ENCODE measurements around the gene PLEKHN1. TPM values are rescaled to one million over a fixed set of nuclear protein-coding genes. Genes with fewer than 3 reads are reported as not detected.

The PLEKHN1 gene
- polyA plus RNA-seq, 1 donor, result 0.20 TPM

DNA sequence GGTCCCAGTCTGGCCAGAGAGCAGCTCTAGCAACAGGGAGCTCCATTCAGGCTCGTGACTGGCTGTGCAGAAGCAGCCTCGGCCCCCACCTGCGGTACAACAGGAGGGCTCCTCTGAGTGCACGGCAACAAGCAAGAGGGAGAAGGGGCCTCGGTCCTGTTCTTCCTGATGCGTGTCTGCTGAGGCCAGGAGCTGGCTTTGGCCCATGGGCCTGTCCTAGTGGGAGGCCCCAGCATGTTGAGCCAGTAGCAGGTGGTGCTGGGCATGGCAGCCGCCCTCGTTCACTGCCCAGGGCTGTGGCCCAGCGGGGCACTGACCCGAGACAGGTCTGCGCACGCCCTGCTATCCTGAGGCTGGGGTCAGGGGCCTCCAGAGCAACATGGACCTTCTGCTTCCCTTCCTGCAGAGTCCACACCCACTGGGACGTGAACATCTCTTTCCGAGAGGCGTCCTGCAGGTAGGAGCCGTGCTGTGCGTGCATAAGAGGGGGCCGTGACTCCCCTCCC lies 35.6 kb upstream of the PLEKHN1 start:
- DNase-seq, result no peak

DNA sequence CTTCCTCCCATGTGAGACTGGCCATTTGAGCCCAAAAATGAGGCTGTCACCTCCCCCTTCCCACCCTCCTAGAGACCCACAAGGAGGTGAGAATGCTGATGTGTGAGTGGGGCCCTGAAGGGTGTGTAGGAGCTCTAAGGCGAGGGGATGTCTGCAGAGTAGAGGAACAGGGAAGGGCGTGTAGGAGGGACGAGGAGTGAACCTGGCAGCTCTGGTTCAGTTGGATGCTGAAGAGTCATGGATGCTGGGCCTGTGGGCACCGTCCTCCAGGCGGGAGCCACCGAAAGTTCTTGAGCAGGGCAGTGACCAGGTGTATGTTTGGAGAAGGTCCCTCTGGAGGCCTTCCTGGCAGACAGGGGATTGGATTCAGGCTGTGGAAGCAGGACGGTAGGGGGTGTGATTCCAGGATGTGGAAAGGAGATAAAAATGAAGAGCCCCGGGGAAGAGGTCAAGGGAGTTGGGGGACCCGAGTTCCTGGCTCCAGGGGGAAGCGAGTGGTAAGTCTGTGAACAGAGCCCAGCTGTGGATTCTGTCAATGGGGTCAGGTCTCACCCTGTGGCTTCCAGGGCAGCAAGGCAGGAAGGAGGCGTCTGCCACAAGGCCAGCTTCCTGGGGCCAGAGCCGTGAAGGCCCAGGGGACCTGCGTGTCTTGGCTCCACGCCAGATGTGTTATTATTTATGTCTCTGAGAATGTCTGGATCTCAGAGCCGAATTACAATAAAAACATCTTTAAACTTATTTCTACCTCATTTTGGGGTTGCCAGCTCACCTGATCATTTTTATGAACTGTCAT lies 34.7 kb upstream of the PLEKHN1 start:
- DNase-seq, result no peak

DNA sequence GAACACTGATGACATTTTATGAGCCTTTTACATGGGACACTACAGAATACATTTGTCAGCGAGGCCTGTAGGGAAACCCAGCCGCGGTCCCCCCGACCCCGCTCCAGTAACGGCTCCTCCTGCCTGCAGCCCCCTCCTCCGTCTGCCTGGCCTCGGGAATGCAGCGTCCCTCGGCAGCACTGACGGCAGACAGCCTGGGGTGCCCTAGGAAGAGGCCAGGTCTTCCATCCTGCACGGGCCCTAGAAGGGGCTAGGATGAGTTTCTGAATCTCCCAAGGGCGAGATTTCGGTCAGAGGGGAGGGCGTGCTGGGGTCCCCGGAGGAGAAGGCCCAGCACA lies 34.1 kb upstream of the PLEKHN1 start:
- no peak for DNase-seq

DNA sequence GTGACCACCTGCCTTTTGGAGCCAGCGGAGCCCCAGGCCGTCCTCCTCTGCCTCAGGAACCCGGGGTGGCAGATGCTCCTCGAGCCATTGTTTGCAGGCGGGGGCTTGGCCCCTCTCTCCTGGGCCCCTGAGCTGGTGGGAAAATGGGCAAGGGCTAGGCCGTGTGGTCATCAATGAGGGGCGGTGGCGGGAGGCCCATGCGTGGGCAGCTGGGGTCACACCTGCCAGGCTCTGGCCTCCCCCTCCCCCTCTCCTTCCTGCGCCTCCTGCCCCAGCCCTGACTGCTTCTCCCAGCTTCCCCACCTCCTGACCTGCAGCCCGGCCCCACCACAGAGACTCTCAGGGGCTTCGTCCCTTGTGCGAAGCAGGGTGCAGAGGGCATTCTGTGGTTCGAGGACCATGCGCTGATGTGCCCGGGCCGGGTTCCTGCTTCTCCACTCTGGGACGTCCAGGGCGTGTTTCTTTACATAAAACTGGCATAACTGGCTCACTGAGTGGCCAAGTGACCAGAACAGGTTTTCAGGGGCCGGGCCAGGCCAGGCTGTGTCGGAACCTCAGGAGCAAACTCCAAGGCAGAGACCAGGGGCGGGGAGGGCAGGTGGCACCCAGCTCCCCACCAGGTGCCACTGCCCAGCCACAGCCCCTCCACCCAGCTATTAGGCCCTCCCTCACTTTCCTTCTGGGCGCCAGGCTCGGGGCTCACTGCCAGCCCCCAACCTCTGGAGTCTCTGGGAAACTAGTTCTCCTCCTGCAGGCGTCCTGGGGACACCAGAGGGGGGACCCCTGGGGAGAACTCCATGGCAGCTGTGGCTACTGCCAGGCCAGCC lies 33.3 kb upstream of the PLEKHN1 start:
- DNase-seq, result no peak

DNA sequence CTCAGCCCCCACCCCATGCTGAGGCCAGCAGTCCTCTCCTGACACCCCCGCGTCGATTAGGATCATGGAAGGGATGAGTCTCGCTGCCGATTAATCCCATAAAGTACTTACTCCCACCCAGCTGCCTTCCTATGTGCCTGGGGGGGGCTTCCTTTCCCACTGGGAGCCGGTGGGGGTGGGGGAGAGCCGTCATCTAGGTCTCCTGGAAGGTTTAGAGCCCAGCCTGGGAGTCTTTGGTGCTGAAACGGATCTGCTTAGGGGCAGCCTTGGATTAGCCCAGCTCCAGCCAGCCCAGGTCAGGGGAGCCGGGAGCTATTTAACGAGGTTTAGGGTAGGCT lies 32.7 kb upstream of the PLEKHN1 start:
- no peak for DNase-seq

DNA sequence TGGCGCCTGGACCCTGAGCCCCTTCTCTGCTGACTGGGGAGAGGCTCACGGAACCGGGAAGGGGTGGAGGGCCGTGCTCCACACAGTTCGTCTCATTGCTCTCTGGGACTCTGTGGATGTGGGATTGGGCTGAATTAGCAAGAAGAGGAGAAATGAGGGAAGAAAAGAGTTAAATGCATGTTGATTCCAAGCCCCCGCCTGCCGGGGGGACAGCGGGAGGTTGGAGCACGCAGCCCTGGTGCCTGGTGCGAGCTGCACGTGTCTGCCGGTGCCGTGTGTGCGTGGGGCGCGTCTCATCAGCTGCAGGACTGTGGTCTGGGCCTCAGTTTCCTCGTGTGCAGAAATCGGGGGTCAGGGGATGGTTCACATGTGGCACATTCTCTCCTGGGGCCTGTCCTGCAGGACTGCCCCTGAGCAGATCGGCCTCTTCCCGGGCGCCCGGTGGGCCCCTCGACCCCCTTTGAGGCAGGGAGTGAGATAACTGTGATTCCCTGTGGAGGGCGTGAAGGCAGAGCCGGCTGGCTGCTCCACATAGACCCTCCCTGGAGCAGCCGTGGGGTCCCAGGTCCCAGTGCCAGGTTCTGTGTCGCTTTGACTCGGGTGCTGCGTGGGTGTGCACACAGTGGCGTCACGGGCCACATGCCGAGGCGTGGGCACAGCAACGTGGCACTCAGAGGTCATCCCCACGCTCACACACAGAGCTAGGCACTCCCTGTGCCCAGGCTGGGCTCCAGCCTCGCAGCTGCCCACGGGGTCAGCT lies 31.1 kb upstream of the PLEKHN1 start:
- DNase-seq, result no peak

DNA sequence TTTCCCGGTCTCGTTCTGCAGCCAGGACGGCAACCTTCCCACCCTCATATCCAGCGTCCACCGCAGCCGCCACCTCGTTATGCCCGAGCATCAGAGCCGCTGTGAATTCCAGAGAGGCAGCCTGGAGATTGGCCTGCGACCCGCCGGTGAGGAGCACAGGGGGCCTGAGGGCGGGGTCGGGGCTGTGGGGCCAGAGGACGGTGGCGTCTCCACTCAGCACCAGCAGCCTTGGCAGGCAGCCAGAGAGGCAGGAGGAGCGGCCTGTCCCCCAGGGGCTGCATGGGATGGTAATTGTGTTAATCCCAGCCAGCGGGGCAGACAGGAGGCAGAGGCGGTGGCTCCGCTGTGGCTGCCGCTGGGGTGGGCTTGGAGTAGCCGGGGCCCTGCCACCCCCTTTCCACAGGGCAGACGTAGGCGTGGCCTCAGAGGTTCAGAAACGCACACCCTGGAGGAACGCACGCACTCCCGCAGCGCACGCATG lies 30.5 kb upstream of the PLEKHN1 start:
- no peak for DNase-seq

DNA sequence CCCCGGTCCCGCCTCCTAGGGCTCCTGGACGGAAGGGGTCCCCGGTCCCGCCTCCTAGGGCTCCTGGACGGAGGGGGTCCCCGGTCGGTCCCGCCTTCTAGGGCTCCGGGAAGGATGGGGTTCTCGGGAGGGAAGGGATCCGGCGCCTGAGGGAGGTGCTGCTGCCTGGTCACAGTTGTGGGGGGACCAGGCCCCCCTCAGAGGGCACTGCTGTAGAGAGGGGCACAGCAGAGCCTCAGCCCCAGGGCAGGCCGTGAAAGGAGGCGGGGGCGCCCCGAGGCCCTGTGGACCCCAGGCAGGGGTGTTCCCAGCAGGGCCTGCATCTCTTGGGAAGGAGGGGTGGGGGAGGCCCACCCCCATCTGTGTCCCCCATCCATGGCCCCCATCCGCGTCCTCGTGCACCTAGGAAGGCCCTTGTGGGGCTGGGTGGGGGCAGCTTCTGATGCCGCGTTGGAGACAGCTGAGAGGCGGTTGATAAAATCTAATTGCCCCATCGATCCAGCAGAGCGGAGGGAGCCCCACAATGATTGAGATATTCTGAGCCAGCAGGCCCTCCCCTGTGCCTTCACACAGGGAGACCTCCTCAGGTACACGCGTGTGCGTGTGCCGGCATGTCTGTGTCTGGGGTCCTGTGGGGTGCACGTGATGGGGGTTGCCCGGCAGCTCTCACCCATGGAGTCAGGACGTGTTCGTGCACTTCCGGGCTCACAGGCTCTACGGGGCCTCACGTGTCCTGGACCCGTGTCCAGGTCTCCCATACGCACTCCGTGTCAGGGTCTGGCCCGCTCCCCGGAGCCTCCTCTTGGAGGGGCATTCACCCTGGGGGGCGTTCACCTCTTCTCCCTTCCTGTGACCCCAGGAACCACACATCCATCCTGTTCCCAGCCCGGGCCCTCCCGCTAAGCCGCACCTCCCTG lies 29.7 kb upstream of the PLEKHN1 start:
- no peak for DNase-seq

DNA sequence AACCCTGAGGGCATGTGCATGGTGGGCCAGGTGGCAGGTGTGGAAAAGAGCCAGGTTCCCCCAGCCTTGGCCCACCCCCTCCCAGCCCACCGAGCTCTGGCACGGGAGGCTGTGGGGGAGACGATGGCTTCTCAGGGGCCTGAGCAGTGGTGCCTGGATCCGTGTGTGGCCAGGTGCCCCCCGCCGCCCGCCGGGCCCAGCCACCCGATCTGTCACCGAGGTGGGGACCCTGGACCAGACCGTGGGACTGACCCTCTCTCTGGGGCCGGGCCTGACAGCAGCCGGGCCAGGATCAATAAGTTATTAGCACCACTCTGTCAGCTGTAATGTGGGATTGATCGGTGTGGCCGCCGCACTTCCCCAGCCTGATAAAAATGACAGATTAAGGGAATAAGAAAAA lies 28.8 kb upstream of the PLEKHN1 start:
- no peak for DNase-seq

DNA sequence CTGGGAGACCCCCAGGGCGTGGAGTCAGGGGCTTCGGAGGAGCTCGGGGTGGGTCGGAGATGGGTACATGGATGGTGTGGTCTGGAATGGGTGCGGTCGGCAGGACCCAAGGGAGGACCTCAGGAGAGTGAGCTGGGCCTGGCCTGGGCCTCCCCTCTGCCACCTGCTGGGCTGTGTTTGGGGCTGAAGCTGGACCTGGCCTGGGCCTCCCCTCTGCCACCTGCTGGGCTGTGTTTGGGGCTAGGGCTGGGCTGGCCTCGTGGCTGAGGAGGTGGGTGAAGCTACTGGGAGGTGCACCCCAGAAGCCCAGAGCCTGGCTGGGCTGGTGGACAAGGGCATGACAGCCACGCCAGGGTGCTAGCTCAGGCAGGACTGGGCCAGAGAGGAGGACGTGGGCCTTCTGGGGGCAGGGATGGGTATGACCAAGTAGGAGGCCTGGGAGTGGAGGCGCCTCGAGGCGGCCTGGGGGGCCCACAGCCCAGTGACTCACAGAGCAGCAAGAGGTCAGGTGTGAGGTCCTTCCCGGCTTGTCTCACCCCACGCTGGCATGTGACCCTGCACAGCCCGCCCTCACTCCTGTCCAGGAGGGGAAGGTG lies 28.1 kb upstream of the PLEKHN1 start:
- DNase-seq, result no peak

DNA sequence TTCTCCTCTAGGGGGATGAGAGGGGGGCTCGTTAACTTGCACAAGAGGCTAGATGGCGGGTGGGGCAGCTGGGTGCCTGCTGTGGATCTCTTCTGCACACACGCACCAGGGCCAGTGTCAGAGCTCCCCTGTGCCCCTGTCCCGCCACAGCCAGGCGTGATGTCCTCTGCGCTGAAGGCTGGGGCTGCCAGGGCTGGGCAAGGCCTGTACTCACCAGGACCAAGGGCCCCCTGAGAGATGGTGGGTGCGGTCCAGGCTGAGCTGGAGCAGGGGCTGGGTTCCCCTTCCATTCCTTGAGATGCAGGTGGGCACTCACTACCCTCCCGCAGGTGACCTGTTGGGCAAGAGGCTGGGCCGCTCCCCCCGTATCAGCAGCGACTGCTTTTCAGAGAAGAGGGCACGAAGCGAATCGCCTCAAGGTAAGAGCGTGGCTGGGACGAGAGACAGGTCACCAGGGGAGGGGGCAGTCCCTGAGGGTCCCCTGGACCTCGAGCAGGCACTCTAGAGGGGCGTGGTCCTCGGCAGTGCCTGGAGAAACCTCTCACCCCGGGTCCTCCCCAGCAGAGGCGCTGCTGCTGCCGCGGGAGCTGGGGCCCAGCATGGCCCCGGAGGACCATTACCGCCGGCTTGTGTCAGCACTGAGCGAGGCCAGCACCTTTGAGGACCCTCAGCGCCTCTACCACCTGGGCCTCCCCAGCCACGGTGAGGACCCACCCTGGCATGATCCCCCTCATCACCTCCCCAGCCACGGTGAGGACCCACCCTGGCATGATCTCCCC lies 27.4 kb upstream of the PLEKHN1 start:
- DNase-seq, result no peak

DNA sequence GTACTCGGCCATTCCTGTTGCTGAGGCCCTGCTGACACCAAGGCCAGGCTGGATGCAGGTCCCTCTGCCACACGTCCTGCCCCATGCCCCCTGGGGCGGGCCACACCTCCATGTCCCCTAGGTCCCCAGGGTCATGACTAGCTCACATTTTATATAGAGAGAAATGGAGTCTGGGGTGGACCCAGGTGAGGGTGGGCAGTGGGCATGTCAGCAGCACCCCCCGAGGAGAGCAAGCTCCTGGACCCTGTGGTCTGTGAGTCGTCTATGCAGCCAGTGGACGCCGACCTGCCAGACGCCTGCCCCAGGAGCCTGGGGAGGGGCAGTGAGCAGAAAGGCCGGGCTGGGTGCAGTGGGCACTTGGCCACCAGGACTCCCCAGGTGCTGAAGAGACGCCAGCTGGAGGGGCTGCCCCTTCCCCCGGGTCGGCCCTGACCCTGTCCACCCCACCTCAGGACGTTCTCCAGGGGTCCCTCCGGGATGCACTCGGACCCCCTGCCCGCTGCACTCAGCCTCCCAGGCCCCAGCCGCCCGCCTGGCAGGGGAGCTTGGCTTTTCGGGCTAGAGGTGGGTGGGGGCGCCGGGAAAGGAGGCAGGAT lies 26.7 kb upstream of the PLEKHN1 start:
- no peak for DNase-seq

DNA sequence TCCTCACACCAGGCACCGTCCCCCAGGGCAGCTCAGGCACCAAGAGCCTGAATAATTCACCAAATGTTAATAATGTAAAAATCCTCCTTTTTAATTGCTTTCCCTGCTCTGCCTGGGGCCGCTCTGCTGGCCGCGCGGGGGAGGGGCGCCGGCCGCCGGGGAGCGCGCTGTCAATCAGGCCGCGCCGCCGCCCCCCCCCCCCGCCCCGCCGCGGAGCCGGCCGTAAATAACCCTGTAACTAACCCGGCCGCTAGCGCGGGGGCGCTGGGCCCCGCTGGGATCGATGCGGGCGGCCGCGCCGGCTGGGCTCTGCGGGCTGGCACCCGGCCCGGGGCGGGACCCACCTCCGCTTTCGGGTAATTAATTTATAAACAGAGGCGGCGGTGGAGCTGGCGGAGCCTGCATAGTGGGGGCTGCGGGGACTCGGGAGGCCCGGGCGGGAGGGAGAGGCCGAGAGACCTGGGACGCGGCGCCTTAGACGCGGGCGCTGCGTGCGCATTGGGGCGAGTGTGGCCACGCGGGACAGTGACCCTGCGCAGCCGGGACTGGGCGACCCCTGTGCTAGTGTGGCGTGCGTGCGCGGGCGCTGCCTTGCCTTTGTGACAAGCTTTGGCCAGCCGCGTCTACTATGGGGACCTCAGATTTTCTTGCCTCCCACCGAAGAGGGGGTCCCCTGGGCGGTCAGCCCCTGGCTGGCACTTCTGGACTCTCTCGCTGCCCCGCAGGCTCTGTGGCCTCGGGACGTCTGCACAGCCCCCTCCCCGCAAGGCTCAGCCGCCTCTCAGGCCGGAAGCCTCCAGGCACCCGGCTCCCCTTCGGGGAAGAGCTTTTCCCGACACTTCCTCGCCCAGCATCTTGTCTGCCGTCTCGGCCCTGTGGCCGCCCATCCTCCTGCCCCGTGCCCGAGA lies 25.9 kb upstream of the PLEKHN1 start:
- DNase-seq, result peak; percentile 86

DNA sequence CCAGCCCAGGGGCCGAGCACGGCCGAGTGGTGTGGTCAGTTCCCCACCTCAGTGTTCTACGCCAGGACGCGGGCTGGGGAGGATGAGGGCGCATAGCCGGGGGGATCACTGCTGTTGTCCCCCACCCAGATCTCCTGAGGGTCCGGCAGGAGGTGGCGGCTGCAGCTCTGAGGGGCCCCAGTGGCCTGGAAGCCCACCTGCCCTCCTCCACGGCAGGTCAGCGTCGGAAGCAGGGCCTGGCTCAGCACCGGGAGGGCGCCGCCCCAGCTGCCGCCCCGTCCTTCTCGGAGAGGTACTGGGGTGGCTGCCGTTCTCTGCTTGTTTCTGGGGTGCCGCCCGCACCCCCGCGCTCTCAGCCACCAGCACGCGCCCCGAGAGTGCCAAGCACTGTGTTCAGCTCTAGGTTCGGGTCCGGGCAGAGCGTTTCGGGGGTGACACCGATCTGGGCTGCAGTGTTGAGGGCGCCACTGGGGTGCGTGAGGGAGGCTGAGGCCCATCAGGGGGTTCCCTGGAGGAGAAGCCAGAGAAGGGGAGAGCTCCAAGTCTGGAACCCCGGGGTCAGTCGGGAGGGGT lies 25.2 kb upstream of the PLEKHN1 start:
- no peak for DNase-seq

DNA sequence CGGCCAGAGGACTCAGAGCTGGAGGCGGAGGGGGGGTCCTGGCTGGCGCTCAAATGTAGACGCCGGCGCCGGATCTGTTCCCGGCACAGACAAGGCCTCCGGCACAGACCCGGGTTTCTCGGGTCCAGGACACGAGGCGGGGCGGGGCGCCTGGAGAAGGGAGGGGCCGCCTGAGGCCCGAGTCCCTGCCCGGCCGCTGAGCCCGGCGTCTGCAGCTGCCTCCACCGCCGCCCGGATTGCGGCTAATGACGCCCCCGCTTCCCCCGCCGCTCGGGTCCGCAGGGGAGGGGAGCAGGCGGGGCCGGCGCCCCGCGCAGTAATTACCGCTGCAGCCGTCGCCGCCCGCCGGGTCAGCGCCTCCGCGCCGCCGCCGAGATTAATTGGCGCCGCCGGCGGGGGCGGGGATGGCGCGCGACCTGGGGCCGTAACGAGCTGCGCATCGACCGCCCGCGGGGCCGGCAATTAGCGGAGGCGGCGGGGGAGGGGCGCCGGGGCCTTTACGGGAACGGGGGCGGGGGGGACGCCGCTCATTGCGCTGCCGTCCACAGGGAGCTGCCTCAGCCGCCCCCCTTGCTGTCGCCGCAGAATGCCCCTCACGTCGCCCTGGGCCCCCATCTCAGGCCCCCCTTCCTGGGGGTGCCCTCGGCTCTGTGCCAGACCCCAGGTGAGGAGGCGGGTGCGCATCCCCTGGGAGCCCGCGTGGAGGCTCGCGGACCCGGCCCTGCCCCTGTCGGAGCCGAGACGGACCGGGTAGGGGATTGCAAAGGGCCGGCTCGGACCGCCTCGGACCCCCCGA lies 24.5 kb upstream of the PLEKHN1 start:
- peak; percentile 85 for DNase-seq

DNA sequence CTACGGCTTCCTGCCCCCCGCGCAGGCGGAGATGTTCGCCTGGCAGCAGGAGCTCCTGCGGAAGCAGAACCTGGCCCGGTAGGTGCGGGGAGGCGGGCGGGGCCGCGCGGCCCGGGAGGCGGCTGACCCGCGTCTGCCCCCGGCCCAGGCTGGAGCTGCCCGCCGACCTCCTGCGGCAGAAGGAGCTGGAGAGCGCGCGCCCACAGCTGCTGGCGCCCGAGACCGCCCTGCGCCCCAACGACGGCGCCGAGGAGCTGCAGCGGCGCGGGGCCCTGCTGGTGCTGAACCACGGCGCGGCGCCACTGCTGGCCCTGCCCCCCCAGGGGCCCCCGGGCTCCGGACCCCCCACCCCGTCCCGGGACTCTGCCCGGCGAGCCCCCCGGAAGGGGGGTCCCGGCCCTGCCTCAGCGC lies 23.9 kb upstream of the PLEKHN1 start:
- DNase-seq, result no peak

DNA sequence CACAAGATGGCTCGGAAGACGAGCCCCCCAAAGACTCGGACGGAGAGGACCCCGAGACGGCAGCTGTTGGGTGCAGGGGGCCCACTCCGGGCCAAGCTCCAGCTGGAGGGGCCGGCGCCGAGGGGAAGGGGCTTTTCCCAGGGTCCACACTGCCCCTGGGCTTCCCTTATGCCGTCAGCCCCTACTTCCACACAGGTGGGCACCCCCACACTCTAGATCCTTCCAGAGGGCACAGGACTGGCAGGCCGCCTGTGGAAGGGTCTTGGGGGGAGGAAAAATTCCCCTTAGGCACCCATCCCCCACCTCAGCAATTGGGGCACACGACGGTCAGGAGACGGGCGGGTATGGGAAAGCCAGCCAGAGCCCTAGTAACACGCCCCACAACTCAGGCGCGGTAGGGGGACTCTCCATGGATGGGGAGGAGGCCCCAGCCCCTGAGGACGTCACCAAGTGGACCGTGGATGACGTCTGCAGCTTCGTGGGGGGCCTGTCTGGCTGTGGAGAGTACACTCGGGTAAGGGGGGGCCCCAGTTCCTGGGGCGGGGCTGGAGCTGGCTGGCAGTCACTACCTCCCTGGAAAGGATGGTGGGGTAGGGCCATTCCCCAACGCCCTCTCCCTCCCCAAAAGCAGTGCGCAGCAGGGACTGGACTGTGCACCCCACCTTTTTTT lies 23.3 kb upstream of the PLEKHN1 start:
- DNase-seq, result no peak
